SJCRH30 (cell line): ENCODE data around the gene LHX2. TPM values are rescaled to one million over a fixed set of nuclear protein-coding genes. Genes with fewer than 3 reads are reported as not detected.

Experiments
- DNase-seq, 2 experiments: peaks; one replicate each; pipeline ENCODE4 v3.0.0-alpha.2; 2015 to 2020
- H3K27ac ChIP-seq: fragments of 250-450 bp; sonication (Bioruptor Pico); 2 replicates; pipeline ENCODE4 v1.5.1; 2020; ENCODE audit warnings: mild to moderate bottlenecking, moderate library complexity
- H3K27me3 ChIP-seq: fragments of 250-450 bp; sonication (Bioruptor Pico); 2 replicates; pipeline ENCODE4 v1.5.1; 2020; ENCODE audit warnings: mild to moderate bottlenecking, moderate library complexity
- H3K36me3 ChIP-seq: fragments of 250-450 bp; sonication (Bioruptor Pico); 2 replicates; pipeline ENCODE4 v1.5.1; 2020; ENCODE audit warnings: mild to moderate bottlenecking, moderate library complexity
- H3K4me1 ChIP-seq: fragments of 250-450 bp; sonication (Bioruptor Pico); 2 replicates; pipeline ENCODE4 v1.5.1; 2020; ENCODE audit warnings: mild to moderate bottlenecking, moderate library complexity
- H3K4me3 ChIP-seq: fragments of 250-450 bp; sonication (Bioruptor Pico); 2 replicates; pipeline ENCODE4 v1.5.1; 2020; ENCODE audit warnings: mild to moderate bottlenecking, moderate library complexity
- H3K9me3 ChIP-seq: fragments of 250-450 bp; sonication (Bioruptor Pico); replicated peaks from 2 replicates; pipeline ENCODE4 v1.5.1; 2020; ENCODE audit warnings: mild to moderate bottlenecking, moderate library complexity
- total RNA-seq: library from RNA; depleted of rRNA; stranded (reverse); fragments of >200 nt; shearing (Covaris generic); gene quantifications from 2 replicates; pipeline ENCODE4 v1.2.3, GENCODE V29; 2014

The LHX2 gene
- total RNA-seq, 1 experiment from 2014 or later = 1.6 TPM

DNA sequence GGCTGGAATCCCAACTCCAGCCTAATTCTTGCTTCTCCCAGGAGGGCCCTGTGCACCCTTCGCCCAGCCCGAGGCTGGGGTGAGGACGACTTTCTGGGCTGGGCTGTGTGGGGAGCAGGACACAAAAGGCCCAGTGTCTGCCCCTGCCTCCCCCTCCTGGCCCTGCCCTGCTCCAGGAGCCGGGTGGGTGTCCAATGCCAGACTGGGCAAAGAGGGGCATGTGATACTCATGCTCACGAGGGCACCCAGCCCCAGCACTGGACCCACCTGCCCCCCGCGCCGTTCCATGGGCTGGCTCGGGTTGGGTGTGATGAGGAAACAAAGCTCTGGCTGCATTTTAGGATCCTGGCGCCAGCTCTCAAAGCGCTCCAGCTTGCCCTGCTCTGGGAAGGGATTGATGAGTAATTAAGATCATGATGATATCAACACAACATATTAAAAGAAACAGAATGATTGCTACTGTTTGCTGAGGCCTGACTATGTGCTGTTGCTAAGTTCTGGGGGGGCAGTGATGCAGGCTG lies 30.7 kb downstream of the LHX2 start:
- no peaks in the 10 kb centered on the region for H3K36me3 ChIP-seq
- H3K4me1 ChIP-seq = peaks cover 4% of the 10 kb centered on the region; the same call in 1 of the 2 replicates
- H3K9me3 ChIP-seq = no peaks in the 10 kb centered on the region
- H3K27me3 ChIP-seq = 0 out of 2 replicates have a peak, but pooled peaks cover 3% of the 10 kb centered on the region
- no peak overlapping the region for H3K4me3 ChIP-seq
- peak in 1 of 2 experiments; percentile 35 for DNase-seq
- no peak overlapping the region for H3K27ac ChIP-seq

- peaks cover 3% of the 10 kb centered on the region; the same call in 1 of the 2 replicates for H3K27me3 ChIP-seq
- H3K4me1 ChIP-seq = peaks cover 4% of the 10 kb centered on the region; the same call in 1 of the 2 replicates
- no peaks in the 10 kb centered on the region for H3K9me3 ChIP-seq
- no peak overlapping the region for H3K4me3 ChIP-seq
- no peak for DNase-seq
- H3K36me3 ChIP-seq = no peaks in the 10 kb centered on the region
- H3K27ac ChIP-seq = no peak overlapping the region
Observed at GRCh38 chr9:124044448-124044847, 32.9 kb downstream of the LHX2 start.

GRCh38 chr9:124045076-124045829 lies 33.7 kb downstream of the LHX2 start:
- H3K9me3 ChIP-seq = no peaks in the 10 kb centered on the region
- peaks cover 3% of the 10 kb centered on the region for H3K27me3 ChIP-seq
- no peak for DNase-seq
- H3K27ac ChIP-seq = no peak overlapping the region
- H3K4me3 ChIP-seq = no peak overlapping the region
- H3K36me3 ChIP-seq = no peaks in the 10 kb centered on the region
- H3K4me1 ChIP-seq = peaks cover 4% of the 10 kb centered on the region; the same call in 1 of the 2 replicates

DNA sequence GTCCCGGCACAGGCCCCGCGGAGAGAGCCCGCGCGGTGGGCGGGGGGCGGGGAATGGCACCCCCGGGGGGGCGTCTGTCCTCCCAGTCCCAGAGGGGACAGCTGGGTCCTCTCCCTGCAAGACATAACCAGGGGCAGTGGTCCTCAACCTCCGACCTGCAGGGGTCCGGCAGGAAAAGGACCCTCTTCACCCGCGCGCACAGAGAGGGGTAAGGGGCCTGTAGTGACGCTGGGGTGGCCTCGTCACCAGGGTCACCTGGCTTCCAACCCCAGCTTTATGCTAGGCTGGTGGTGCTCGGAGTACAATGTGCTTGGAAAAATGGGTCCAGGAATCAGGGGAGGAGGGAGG lies 34.2 kb downstream of the LHX2 start:
- Histone ChIP-seq H3K4me1 (peaks cover 4% of the 10 kb centered on the region; the same call in 1 of the 2 replicates), H3K27ac (no peak overlapping the region), H3K4me3 (no peak overlapping the region), H3K27me3 (peaks cover 3% of the 10 kb centered on the region), H3K36me3 (no peaks in the 10 kb centered on the region), H3K9me3 (no peaks in the 10 kb centered on the region)
- no peak for DNase-seq

GRCh38 chr9:124046189-124046588 lies 34.6 kb downstream of the LHX2 start:
- H3K27ac ChIP-seq = no peak overlapping the region
- peaks cover 4% of the 10 kb centered on the region; the same call in 1 of the 2 replicates for H3K4me1 ChIP-seq
- H3K4me3 ChIP-seq = no peak overlapping the region
- peaks cover 3% of the 10 kb centered on the region for H3K27me3 ChIP-seq
- no peaks in the 10 kb centered on the region for H3K9me3 ChIP-seq
- no peaks in the 10 kb centered on the region for H3K36me3 ChIP-seq
- DNase-seq = no peak

- Histone ChIP-seq H3K4me3 (no peak overlapping the region), H3K9me3 (no peaks in the 10 kb centered on the region), H3K36me3 (no peaks in the 10 kb centered on the region), H3K27me3 (peaks cover 3% of the 10 kb centered on the region), H3K27ac (no peak overlapping the region), H3K4me1 (peaks cover 4% of the 10 kb centered on the region; the same call in 1 of the 2 replicates)
- DNase-seq = no peak
Observed at GRCh38 chr9:124047251-124047672, 35.7 kb downstream of the LHX2 start.

DNA sequence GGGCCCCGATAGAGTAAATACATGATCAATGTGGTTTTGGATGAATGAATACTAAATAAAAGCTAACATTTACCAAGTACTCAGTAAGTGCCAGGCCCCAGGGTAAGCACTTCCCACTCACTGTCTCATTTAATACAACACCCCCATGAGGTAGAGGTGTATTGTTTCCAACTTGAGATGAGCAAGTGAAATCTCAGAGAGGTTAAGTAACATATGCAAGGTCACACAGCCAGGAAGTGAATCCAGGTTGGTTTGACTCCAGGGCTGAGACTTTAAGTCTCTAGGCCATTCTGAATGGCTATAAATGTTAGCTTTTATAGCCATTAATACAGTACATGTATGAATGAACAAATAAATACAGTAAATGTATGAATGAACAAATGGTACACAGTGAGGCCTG lies 39.4 kb downstream of the LHX2 start:
- peaks cover 1% of the 10 kb centered on the region for H3K27me3 ChIP-seq
- no peak overlapping the region for H3K4me3 ChIP-seq
- DNase-seq = no peak
- H3K4me1 ChIP-seq = peaks cover 3% of the 10 kb centered on the region; the same call in 1 of the 2 replicates
- no peaks in the 10 kb centered on the region for H3K36me3 ChIP-seq
- H3K9me3 ChIP-seq = peaks cover 4% of the 10 kb centered on the region; the same call in 1 of the 2 replicates
- no peak overlapping the region for H3K27ac ChIP-seq

GRCh38 chr9:124052401-124052800 lies 40.8 kb downstream of the LHX2 start:
- DNase-seq = no peak
- Histone ChIP-seq H3K9me3 (peaks cover 4% of the 10 kb centered on the region; the same call in 1 of the 2 replicates), H3K36me3 (no peaks in the 10 kb centered on the region), H3K27ac (no peak overlapping the region), H3K27me3 (no peaks in the 10 kb centered on the region; the same call in none of the 2 replicates), H3K4me1 (peaks cover 3% of the 10 kb centered on the region; the same call in 1 of the 2 replicates), H3K4me3 (no peak overlapping the region)

DNA sequence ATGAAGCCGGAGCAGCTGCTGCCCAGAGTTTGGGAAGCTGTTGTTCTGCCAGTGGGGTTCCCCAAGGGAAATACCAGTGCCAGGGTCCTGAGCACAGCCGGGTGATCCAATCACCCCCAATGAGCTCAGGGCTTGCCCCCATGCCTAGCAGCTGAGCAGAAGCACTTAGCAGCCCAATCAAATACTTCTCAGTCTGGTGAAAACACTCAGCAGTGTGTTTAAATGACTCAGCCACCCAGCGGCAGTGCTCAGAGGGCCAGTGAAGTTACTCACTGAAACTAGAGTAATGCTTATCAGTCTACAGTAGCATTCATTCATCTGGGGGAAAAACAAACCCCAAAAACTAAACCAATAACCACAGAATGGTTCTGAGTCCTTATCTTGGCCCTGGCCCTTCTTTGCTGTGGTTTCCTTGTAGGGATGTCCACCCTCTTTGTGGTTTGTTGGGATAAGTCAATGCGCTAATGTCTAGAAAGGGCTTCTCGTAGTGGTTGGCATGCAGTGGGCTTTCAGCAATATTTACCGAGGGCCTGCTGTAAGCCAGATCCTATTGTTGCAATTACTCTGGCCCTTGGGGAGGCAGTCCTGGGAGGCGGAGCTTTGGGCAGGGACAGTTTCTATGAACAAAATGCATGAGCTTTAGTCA lies 43.1 kb downstream of the LHX2 start:
- Histone ChIP-seq H3K27ac (no peak overlapping the region), H3K36me3 (no peaks in the 10 kb centered on the region), H3K9me3 (peaks cover 4% of the 10 kb centered on the region; the same call in 1 of the 2 replicates), H3K4me3 (no peak overlapping the region), H3K27me3 (no peaks in the 10 kb centered on the region; the same call in 1 of the 2 replicates), H3K4me1 (peaks cover 3% of the 10 kb centered on the region; the same call in 1 of the 2 replicates)
- peak; percentile 68 to 69 for DNase-seq

GRCh38 chr9:124060844-124061605 lies 49.5 kb downstream of the LHX2 start:
- H3K36me3 ChIP-seq = no peaks in the 10 kb centered on the region
- H3K4me3 ChIP-seq = no peak overlapping the region
- H3K9me3 ChIP-seq = no peaks in the 10 kb centered on the region
- no peak for DNase-seq
- H3K4me1 ChIP-seq = no peaks in the 10 kb centered on the region
- no peaks in the 10 kb centered on the region for H3K27me3 ChIP-seq
- no peak overlapping the region for H3K27ac ChIP-seq

- no peak for DNase-seq
- Histone ChIP-seq H3K4me3 (no peak overlapping the region), H3K9me3 (no peaks in the 10 kb centered on the region), H3K4me1 (no peaks in the 10 kb centered on the region), H3K36me3 (no peaks in the 10 kb centered on the region), H3K27me3 (no peaks in the 10 kb centered on the region), H3K27ac (no peak overlapping the region)
Observed at GRCh38 chr9:124062172-124062571, 50.6 kb downstream of the LHX2 start.

GRCh38 chr9:124066783-124067577 lies 55.4 kb downstream of the LHX2 start:
- DNase-seq = no peak
- Histone ChIP-seq H3K27ac (no peak overlapping the region), H3K27me3 (no peaks in the 10 kb centered on the region)

GRCh38 chr9:124068251-124068650 lies 56.7 kb downstream of the LHX2 start:
- Histone ChIP-seq H3K27ac (no peak overlapping the region), H3K36me3 (no peaks in the 10 kb centered on the region), H3K9me3 (no peaks in the 10 kb centered on the region; the same call in 1 of the 2 replicates), H3K4me3 (no peak overlapping the region), H3K27me3 (no peaks in the 10 kb centered on the region), H3K4me1 (no peaks in the 10 kb centered on the region)
- no peak for DNase-seq

More at GRCh38 chr9:124066783-124067577, 55.4 kb downstream of the LHX2 start:
- no peaks in the 10 kb centered on the region for H3K4me1 ChIP-seq
- no peaks in the 10 kb centered on the region; the same call in 1 of the 2 replicates for H3K9me3 ChIP-seq
- no peak overlapping the region for H3K4me3 ChIP-seq
- H3K36me3 ChIP-seq = no peaks in the 10 kb centered on the region

GRCh38 chr9:124074746-124075145 lies 63.2 kb downstream of the LHX2 start:
- no peak overlapping the region for H3K27ac ChIP-seq
- no peaks in the 10 kb centered on the region for H3K27me3 ChIP-seq
- H3K36me3 ChIP-seq = no peaks in the 10 kb centered on the region
- no peak for DNase-seq
- H3K4me3 ChIP-seq = no peak overlapping the region
- H3K4me1 ChIP-seq = peaks cover 17% of the 10 kb centered on the region
- H3K9me3 ChIP-seq = no peaks in the 10 kb centered on the region; the same call in 1 of the 2 replicates
